HG03175 (cell line): ENCODE results near the gene PAQR5.

Experiments used
- ATAC-seq: cut with Tn5 transposase; IDR thresholded peaks from one replicate; pipeline ENCODE4 v1.9.1; 2021; ENCODE audit warnings: mild to moderate bottlenecking, moderate library complexity; ENCODE audit not compliant: unreplicated experiment

Gene PAQR5

GRCh38 chr15:69456208-69457166 lies 157.8 kb downstream of the PAQR5 start:
- no peak for ATAC-seq
